GM12878 (cell line): ENCODE data around the gene TMEM272. TPM values are rescaled to one million over a fixed set of nuclear protein-coding genes. Genes with fewer than 3 reads are reported as not detected.

ENCODE experiments used
- EP300 ChIP-seq, 2 experiments: fragments of 150-350 bp in 1 of 2; IDR thresholded peaks; 2 replicates each; pipeline ENCODE4 v1.6.1; 2011 to 2012; ENCODE audit warnings: low read depth in 2 of 2, low read length in 2 of 2, borderline replicate concordance in 1 of 2, improper control_type of control experiment in 1 of 2, inconsistent platforms in 1 of 2; ENCODE audit not compliant: control insufficient read depth in 1 of 2
- ESRRA ChIP-seq: IDR thresholded peaks from 2 replicates; pipeline ENCODE4 v1.6.1; 2012; ENCODE audit warnings: mild to moderate bottlenecking, low read length, improper control_type of control experiment
- HDAC2 ChIP-seq: fragments of 200-600 bp; sonication (generic); IDR thresholded peaks from 2 replicates; pipeline ENCODE4 v1.6.1; 2017
- IRF5 ChIP-seq: fragments of 450-650 bp; IDR thresholded peaks from 2 replicates; pipeline ENCODE4 v1.6.1; 2017; ENCODE audit warnings: borderline replicate concordance
- MAX ChIP-seq: IDR thresholded peaks from 2 replicates; pipeline ENCODE4 v1.6.1; 2012; ENCODE audit warnings: low read depth, low read length, improper control_type of control experiment
- NFYA ChIP-seq: IDR thresholded peaks from 2 replicates; pipeline ENCODE4 v1.6.1; 2011; ENCODE audit warnings: low read depth, mild to moderate bottlenecking, low read length, improper control_type of control experiment, borderline replicate concordance
- RBBP5 ChIP-seq: fragments of 200-600 bp; sonication (generic); conservative IDR thresholded peaks from 2 replicates; pipeline ENCODE4 v1.6.1; 2016
- REST ChIP-seq: IDR thresholded peaks from 2 replicates; pipeline ENCODE4 v1.6.1; 2012; ENCODE audit warnings: mild to moderate bottlenecking, low read depth, low read length
- SUPT20H ChIP-seq: IDR thresholded peaks from 2 replicates; pipeline ENCODE4 v1.6.1; 2011; ENCODE audit warnings: low read depth, mild to moderate bottlenecking, low read length, moderate library complexity, borderline replicate concordance; ENCODE audit not compliant: control insufficient read depth
- YY1 ChIP-seq: IDR thresholded peaks from 2 replicates; pipeline ENCODE4 v1.6.1; 2011; ENCODE audit warnings: low read depth, mild to moderate bottlenecking, low read length
- polyA plus RNA-seq, 11 experiments: library from polyadenylated mRNA; depleted of rRNA in 4 of 11; unstranded in 6 of 11; stranded (reverse) in 5 of 11; fragments of >200 nt; fragmentation: Nextera tagmentation in 4 of 11; fragmentation: Illumina TruSeq in 1 of 11; extraction: Ambion mirVana in 4 of 11; extraction: Trizol in 1 of 11; gene quantifications; 1 replicate in 1 of 11; 2 replicates in 10 of 11; pipeline versions ENCODE4 v1.2.1 to v1.2.3, GENCODE V29; 2011 to 2016; ENCODE audit warnings: inconsistent platforms in 2 of 11, missing spikeins in 2 of 11, low read depth in 1 of 11
- total RNA-seq, 4 experiments: library from RNA; depleted of rRNA in 3 of 4; stranded (reverse); fragments of >200 nt in 3 of 4; fragmentation: Illumina TruSeq in 1 of 4; extraction: Trizol in 1 of 4; gene quantifications; 2 replicates each; pipeline versions ENCODE4 v1.2.1 to v1.2.3, GENCODE V29; 2013 to 2021

TMEM272 gene
- total and polyA plus RNA-seq, 10 of the 15 experiments (the other 5 are each of a cell fraction or from before 2014, with no cell fraction given), result 0.01 to 0.04 TPM; not detected in 8

GRCh38 chr13:51873117-51873798 lies 28.3 kb upstream of the TMEM272 start (continued):
- TF ChIP-seq REST (no peak), NFYA (no peak), RBBP5 (no peak), EP300 (IDR thresholded peaks at IDR 0.05; ENCODE audit: borderline replicate concordance in 1 of 2, control insufficient read depth in 1 of 2, low read depth in 2 of 2, low read length in 2 of 2) (no peak), YY1 (no peak), IRF5 (no peak), SUPT20H (no peak), HDAC2 (no peak), MAX (no peak), ESRRA (no peak)
